CD4-positive, alpha-beta T cell (primary cell): ENCODE results near the gene STEAP1. TPM values are rescaled to one million over a fixed set of nuclear protein-coding genes. Genes with fewer than 3 reads are reported as not detected.

Experiments used
- ATAC-seq: fragments of 200-7000 bp; cut with Tn5 transposase; one replicate; pipeline ENCODE4 v1.10.0; 2022; ENCODE audit warnings: mild to moderate bottlenecking; ENCODE audit not compliant: poor library complexity
- CTCF ChIA-PET: fragments of 350-600 bp; sonication (Branson Sonifier 250); formaldehyde crosslinking; loops from one replicate; lab custom pipeline; 2021; ENCODE audit warnings: antibody characterized with exemption, inconsistent platforms; lab: Charles Lee
- POLR2A ChIA-PET: fragments of 350-600 bp; sonication (Branson Sonifier 250); formaldehyde crosslinking; loops from one replicate; lab custom pipeline; 2021; ENCODE audit warnings: antibody characterized with exemption, inconsistent platforms; lab: Charles Lee
- DNase-seq, 14 experiments: peaks; one replicate each; pipeline ENCODE4 v3.0.0-alpha.2; 2013 to 2020; ENCODE audit warnings: mixed read lengths in 2 of 14
- H3K27ac ChIP-seq, 2 donors: one replicate each; pipeline versions ENCODE4 v1.5.1 to v1.7.0; 2013; ENCODE audit warnings: low read length in 2 of 2, low read depth in 1 of 2, mild to moderate bottlenecking in 1 of 2
- H3K27me3 ChIP-seq, 2 experiments: 1 replicate in 1 of 2; 2 replicates in 1 of 2; pipeline versions ENCODE4 v1.6.1 to v1.7.0; 2013; ENCODE audit warnings: low read length in 2 of 2, control low read depth in 1 of 2, mild to moderate bottlenecking in 1 of 2, moderate library complexity in 1 of 2; ENCODE audit not compliant: insufficient read depth in 2 of 2, control insufficient read depth in 1 of 2
- H3K36me3 ChIP-seq: one replicate; pipeline ENCODE4 v1.6.1; 2013; ENCODE audit warnings: low read length, control low read depth; ENCODE audit not compliant: insufficient read depth
- H3K4me1 ChIP-seq: one replicate; pipeline ENCODE4 v1.6.1; 2013; ENCODE audit warnings: low read length, control low read depth; ENCODE audit not compliant: insufficient read depth
- H3K4me3 ChIP-seq: one replicate; pipeline ENCODE4 v1.5.1; 2013; ENCODE audit warnings: mild to moderate bottlenecking, low read length, moderate library complexity
- H3K9me3 ChIP-seq, 2 experiments: 1 replicate in 1 of 2; 2 replicates in 1 of 2; pipeline versions ENCODE4 v1.6.1 to v1.7.0; 2013; ENCODE audit warnings: low read length in 2 of 2, mild to moderate bottlenecking in 2 of 2, control low read depth in 1 of 2, moderate library complexity in 1 of 2; ENCODE audit not compliant: control insufficient read depth in 1 of 2, insufficient read depth in 1 of 2
- H3K27ac Mint-ChIP-seq: one replicate; pipeline ENCODE4 v1.8.0; 2020; ENCODE audit warnings: mixed read lengths
- H3K27me3 Mint-ChIP-seq: one replicate; pipeline ENCODE4 v1.8.0; 2021; ENCODE audit warnings: mixed read lengths
- H3K36me3 Mint-ChIP-seq: one replicate; pipeline ENCODE4 v1.8.0; 2021; ENCODE audit warnings: low read depth, mixed read lengths
- H3K4me1 Mint-ChIP-seq: one replicate; pipeline ENCODE4 v1.8.0; 2021; ENCODE audit warnings: low read depth, mixed read lengths
- H3K4me3 Mint-ChIP-seq: one replicate; pipeline ENCODE4 v1.8.0; 2020; ENCODE audit warnings: mild to moderate bottlenecking, mixed read lengths
- H3K9me3 Mint-ChIP-seq: one replicate; pipeline ENCODE4 v1.8.0; 2020; ENCODE audit warnings: mixed read lengths
- CTCF ChIP-seq: fragments of 200-600 bp; IDR thresholded peaks from one replicate; pipeline ENCODE4 v1.8.0; 2022; ENCODE audit warnings: antibody characterized with exemption, mild to moderate bottlenecking
- intact Hi-C, 2 experiments: fragments of 100-400 bp; cut with DNase I in 1 of 2; cut with micrococcal nuclease in 1 of 2; formaldehyde crosslinking; loops; one replicate each; pipeline versions ENCODE4 v1.15.1 to v1.9.0; 2023 to 2025; cut with DNase I, micrococcal nuclease
- total RNA-seq, 174 experiments: library from RNA in 2 of 174; stranded (reverse) in 2 of 174; gene quantifications; one replicate each; pipeline ENCODE4 v1.2.3 and lab custom pipeline; 2021 to 2026

STEAP1 gene
- total RNA-seq, 2 experiments from 2014 or later: not detected

- TF ChIP-seq CTCF: no peak
- intact Hi-C loops: no loop called here
- no peak overlapping the region for H3K4me3 Mint-ChIP-seq
- Histone ChIP-seq H3K4me1 (no peaks in the 10 kb centered on the region), H3K4me3 (no peak overlapping the region), H3K9me3 (peaks cover 0 to 4% of the 10 kb centered on the region in 2 experiments), H3K27ac (no peak overlapping the region), H3K36me3 (no peaks in the 10 kb centered on the region), H3K27me3 (peaks cover 3 to 7% of the 10 kb centered on the region in 2 experiments)
- POLR2A ChIA-PET: no interaction called here
- no peak overlapping the region for H3K27ac Mint-ChIP-seq
- H3K9me3 Mint-ChIP-seq: no peaks in the 10 kb centered on the region
- DNase-seq: no peak
- no peaks in the 10 kb centered on the region for H3K4me1 Mint-ChIP-seq
- CTCF ChIA-PET: no interaction called here
- peaks cover 50% of the 10 kb centered on the region for H3K27me3 Mint-ChIP-seq
- ATAC-seq: no peak
- H3K36me3 Mint-ChIP-seq: no peaks in the 10 kb centered on the region
Measured at GRCh38 chr7:90169891-90170290, 15.6 kb downstream of the STEAP1 start.

DNA sequence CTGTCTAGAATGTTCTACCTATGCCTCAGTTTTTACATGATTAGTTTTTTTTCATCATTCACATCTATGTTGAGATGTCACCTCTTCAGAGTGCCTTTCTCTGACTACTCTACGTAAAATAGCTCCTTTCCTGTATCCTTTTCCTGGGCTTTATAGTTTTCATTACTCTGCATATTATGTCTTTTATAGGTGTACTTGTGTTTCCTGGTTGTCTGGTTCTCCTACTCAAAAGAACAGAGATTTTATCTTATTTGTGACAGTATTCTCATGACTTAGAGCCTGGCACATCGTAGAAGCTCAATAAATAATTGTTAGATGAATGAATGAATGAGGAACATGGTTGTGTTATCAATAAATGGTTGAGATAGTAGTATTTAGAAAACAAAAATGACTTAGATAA lies 17.9 kb downstream of the STEAP1 start:
- intact Hi-C loops: no loop called here
- Histone ChIP-seq H3K4me3 (no peak overlapping the region), H3K27me3 (peaks cover 0 to 7% of the 10 kb centered on the region in 2 experiments), H3K4me1 (no peaks in the 10 kb centered on the region), H3K27ac (no peak overlapping the region), H3K9me3 (peaks cover 7 to 16% of the 10 kb centered on the region in 2 experiments), H3K36me3 (no peaks in the 10 kb centered on the region)
- ChIA-PET POLR2A (no interaction called here), CTCF (interaction anchor here (0.5 kb wide), 1 partner anchor 1004 kb away, joined by 3 read pairs; no protein-coding TSS in a partner anchor)
- Mint-ChIP-seq H3K27ac (no peak overlapping the region), H3K27me3 (peaks cover 35% of the 10 kb centered on the region), H3K4me3 (no peak overlapping the region), H3K9me3 (no peaks in the 10 kb centered on the region), H3K36me3 (no peaks in the 10 kb centered on the region), H3K4me1 (no peaks in the 10 kb centered on the region)
- DNase-seq: no peak
- TF ChIP-seq CTCF: no peak
- no peak for ATAC-seq

GRCh38 chr7:90172624-90173023 lies 18.4 kb downstream of the STEAP1 start:
- intact Hi-C loops: no loop called here
- ChIA-PET POLR2A (no interaction called here), CTCF (no interaction called here)
- Histone ChIP-seq H3K27me3 (peaks cover 0 to 7% of the 10 kb centered on the region in 2 experiments), H3K36me3 (no peaks in the 10 kb centered on the region), H3K4me1 (no peaks in the 10 kb centered on the region), H3K9me3 (peaks cover 7 to 16% of the 10 kb centered on the region in 2 experiments), H3K27ac (no peak overlapping the region), H3K4me3 (no peak overlapping the region)
- H3K27ac Mint-ChIP-seq: no peak overlapping the region
- DNase-seq: no peak
- H3K27me3 Mint-ChIP-seq: peaks cover 34% of the 10 kb centered on the region
- TF ChIP-seq CTCF: no peak
- no peaks in the 10 kb centered on the region for H3K4me1 Mint-ChIP-seq
- H3K9me3 Mint-ChIP-seq: no peaks in the 10 kb centered on the region
- no peak overlapping the region for H3K4me3 Mint-ChIP-seq
- no peak for ATAC-seq
- no peaks in the 10 kb centered on the region for H3K36me3 Mint-ChIP-seq
